B cell (primary cell): Measurements from ENCODE around the gene CTTN.

Experiments
- CTCF ChIP-seq: fragments of 200-600 bp; IDR thresholded peaks from one replicate; pipeline ENCODE4 v1.8.0; 2022; ENCODE audit warnings: antibody characterized with exemption, mild to moderate bottlenecking
- EZH2 ChIP-seq: IDR thresholded peaks from 2 replicates; pipeline ENCODE4 v1.6.1; 2012; ENCODE audit warnings: borderline replicate concordance, low read depth, mild to moderate bottlenecking, moderate library complexity, low read length; ENCODE audit not compliant: insufficient read depth, poor library complexity, severe bottlenecking

DNA sequence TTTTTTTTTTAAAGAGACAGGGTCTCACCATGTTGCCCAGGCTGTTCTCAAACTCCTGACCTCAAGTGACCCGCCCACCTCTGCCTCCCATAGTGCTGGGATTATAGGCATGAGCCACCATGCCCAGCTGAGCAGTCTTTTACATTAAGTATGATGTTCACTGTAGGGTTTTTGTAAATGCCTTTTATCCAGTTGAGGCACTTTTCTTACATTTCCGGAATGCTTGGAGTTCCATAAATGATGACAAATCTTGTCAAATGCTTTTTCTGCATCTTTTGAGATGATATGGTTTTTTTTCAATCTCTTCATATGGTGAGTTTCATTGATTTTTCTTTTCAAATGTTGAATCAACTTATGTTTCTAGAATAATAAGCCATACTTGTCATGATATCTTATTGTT, 29.4 kb upstream of the CTTN start:
- TF ChIP-seq CTCF (no peak), EZH2 (no peak)
